ENCODE data around the gene ARHGEF40.

GRCh38 chr14:21037156-21037555 is 32.9 kb upstream of the ARHGEF40 start:
- TF ChIP-seq CTCF (conservative IDR thresholded peaks at IDR 0.05) (no peak), ZFX (IDR thresholded peaks at IDR 0.05) (no peak)
